B cell (primary cell): ENCODE measurements around the gene TRIM52.

ENCODE experiments used
- EZH2 ChIP-seq: IDR thresholded peaks from 2 replicates; pipeline ENCODE4 v1.6.1; 2012; ENCODE audit warnings: borderline replicate concordance, low read depth, mild to moderate bottlenecking, moderate library complexity, low read length; ENCODE audit not compliant: insufficient read depth, poor library complexity, severe bottlenecking
- TF ChIP-seq, protein P1 (sequence below): fragments of 200-600 bp; IDR thresholded peaks from one replicate; pipeline ENCODE4 v1.8.0; 2022; ENCODE audit warnings: antibody characterized with exemption, mild to moderate bottlenecking

DNA sequence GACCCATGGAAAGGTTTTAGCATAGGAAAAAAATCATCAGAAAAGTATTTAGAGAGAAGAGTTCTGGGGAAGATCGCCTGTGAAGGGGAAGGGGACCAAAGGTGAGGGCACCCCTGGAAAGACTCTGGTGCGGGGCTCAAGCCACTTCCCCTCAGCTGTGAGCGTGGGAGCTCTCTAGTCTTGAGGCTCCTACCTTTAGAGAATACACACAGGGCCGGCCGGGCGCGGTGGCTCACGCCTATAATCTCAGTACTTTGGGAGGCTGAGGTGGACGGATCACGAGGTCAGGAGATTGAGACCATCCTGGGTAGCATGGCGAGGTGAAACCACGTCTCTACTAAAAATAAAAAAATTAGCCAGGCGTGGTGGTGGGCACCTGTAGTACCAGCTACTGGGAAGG is 30.9 kb downstream of the TRIM52 start:
- TF ChIP-seq, protein P1, sequence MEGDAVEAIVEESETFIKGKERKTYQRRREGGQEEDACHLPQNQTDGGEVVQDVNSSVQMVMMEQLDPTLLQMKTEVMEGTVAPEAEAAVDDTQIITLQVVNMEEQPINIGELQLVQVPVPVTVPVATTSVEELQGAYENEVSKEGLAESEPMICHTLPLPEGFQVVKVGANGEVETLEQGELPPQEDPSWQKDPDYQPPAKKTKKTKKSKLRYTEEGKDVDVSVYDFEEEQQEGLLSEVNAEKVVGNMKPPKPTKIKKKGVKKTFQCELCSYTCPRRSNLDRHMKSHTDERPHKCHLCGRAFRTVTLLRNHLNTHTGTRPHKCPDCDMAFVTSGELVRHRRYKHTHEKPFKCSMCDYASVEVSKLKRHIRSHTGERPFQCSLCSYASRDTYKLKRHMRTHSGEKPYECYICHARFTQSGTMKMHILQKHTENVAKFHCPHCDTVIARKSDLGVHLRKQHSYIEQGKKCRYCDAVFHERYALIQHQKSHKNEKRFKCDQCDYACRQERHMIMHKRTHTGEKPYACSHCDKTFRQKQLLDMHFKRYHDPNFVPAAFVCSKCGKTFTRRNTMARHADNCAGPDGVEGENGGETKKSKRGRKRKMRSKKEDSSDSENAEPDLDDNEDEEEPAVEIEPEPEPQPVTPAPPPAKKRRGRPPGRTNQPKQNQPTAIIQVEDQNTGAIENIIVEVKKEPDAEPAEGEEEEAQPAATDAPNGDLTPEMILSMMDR, result no peak
- TF ChIP-seq EZH2, result no peak
